LHCN-M2 (cell line): ENCODE results near the gene ASCC1. TPM values are rescaled to one million over a fixed set of nuclear protein-coding genes. Genes with fewer than 3 reads are reported as not detected.
"Not testable (repeated sequence)": the region's sequence is repeated elsewhere in the genome, so short reads cannot be mapped to it uniquely, and the experiment has no call there.

Source experiments
- DNase-seq: peaks from one replicate; pipeline ENCODE4 v3.0.0-alpha.2; 2012; ENCODE audit warnings: low read depth
- polyA plus RNA-seq: library from polyadenylated mRNA; unstranded; fragments of >200 nt; gene quantifications from one replicate; pipeline ENCODE4 v1.2.1, GENCODE V29; 2012; ENCODE audit warnings: missing spikeins
- total RNA-seq: library from RNA; depleted of rRNA; stranded (reverse); fragments of >200 nt; gene quantifications from 2 replicates; pipeline ENCODE4 v1.2.3, GENCODE V29; 2014; rRNA removed

The ASCC1 gene
- 30.3 and 37.3 TPM in 2 replicates for total RNA-seq
- 27.0 TPM for polyA plus RNA-seq

- DNase-seq = peak; percentile 88
These were observed at the start of gene ASCC1, which contains the start of gene ANAPC16 for GRCh38 chr10:72215611-72216549. Gene ASCC1 (minus strand): TSS chr10:72216276. CDS start chr10:72213298, 2,978 bp downstream. Gene ANAPC16 (plus strand): TSS chr10:72216012. CDS start chr10:72223915, 7,903 bp downstream.

DNA sequence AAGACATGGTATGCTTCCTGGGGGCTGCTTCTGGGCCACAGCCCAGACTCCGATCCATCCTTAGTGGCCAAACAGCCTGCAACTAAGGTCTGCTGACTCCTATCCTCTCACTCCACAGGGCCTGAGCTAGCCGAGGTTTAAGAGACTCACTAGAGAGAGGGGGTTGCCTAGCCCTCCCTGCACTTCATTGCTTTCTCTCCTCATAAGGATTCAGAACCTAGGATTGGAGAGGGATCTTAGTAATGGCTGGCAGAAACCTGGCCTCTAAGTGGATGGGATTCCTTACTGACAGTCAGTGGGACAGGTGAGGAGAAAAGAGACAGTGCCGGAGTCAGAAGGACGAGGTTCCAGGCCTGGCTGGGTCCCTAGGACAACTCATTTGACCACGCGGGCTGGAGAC lies 49.4 kb upstream of the ASCC1 start:
- DNase-seq = no peak

DNA sequence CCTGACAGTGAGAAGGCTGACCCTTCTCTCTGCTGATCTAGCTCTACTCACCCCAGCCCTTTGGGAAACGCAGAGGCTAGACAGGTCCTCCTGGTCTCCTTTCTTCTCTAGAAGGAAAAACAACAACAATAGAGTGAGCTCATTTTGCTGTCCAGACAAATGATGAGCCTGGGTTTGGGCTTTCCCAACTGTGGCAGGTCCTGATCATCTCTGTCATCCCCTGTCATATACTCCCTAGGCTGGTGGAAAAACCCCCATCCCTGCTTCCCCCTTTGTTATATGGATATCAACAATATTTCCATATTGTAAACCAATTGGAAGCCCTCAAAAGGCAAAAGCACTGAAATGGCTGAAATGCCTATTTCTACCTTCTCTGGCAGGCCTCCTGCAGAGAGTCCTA lies 48.5 kb upstream of the ASCC1 start:
- no peak for DNase-seq

DNA sequence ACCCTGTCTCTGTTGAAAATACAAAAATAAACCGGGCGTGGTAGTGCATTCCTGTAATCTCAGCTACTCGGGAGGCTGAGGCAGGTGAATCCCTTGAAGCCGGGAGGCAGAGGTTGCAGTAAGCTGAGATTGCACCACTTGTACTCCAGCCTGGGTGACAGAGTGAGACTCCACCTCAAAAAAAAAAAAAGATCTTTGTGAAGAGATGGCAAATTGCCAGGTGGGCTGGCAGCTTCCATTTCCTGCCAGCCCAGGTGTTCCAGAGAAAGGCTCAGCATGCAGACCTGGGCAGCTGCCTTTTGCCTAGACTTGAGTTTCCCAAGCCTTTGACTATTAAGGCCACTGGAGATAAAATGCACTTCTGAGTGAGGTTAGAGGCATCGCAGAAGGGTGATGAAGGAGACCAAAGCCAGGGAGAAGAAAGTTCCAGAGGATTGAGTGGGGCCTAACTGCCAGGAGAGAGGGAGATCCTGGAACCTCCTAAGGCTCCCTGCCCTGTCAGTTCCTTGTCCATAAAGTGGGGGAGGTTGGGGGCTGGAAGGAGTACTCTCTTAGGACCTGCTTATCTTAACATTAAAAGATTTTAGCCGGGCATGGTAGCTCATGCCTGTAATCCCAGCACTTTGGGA lies 47.7 kb upstream of the ASCC1 start:
- DNase-seq = no peak

DNA sequence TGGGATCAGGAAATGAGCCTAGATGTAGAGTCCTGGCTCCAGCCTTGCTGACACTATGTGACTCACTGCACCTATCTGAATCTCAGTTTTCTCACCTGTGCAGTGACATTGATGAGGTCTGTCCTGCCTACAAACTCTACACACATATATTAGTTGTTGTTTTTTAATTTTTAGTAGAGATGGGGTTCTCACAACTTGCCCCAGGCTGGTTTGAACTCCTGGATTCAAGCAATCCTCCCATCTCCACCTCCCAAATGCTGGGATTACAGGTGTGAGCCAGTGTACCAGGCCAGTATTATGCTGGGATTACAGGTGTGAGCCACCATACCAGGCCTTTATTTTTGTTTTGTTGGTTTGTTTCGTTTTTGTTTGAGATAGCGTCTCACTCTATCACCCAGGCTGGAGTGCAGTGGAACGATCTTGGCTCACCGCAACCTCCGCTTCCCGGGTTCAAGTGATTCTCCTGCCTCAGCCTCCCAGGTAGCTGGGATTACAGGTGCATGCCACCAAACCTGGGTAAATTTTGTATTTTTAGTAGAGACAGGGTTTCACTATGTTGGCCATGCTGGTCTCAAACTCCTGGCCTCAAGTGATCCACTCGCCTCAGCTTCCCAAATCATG lies 45.8 kb upstream of the ASCC1 start:
- peak; percentile 16 for DNase-seq

- peak; percentile 31 for DNase-seq
These were observed 45.1 kb upstream of the ASCC1 start for GRCh38 chr10:72260976-72261783.

- DNase-seq = peak; percentile 88
These were observed 44.3 kb upstream of the ASCC1 start for GRCh38 chr10:72260239-72260975.

DNA sequence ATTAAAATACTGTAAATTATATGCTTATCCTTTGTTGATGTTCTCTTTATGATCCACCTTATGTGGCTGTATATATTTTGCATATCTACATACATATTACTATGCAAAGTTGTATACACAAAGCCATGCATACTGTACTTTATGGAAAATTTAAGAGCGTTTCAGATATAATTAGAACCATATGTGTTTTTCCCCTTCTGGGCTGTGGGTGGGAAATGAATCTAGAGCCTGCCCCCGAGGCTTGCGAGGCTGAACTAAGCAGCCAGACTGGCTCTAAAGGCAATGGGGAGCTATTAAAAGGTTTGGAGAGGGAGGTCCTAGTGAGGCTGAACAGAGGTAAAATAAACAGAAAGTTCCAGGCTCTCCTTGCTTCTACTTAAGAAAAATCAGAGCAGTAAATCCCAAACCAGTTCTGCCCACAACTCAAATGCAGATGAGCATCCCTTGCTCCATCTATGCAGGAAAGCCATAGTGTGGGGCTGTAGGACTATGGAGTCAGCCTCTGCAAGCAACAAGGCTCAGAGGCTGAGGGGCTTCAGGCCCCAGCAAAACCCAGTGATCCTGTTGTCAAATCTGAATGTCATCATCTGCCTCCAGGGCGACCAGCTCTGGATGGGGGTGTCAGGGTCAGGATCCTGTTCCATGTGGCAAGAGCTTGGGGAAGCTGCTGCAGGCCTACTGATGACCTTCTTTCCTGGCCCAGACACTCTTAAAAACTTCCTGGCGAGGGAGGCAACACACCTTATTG lies 43.6 kb upstream of the ASCC1 start:
- peak; percentile 17 for DNase-seq

DNA sequence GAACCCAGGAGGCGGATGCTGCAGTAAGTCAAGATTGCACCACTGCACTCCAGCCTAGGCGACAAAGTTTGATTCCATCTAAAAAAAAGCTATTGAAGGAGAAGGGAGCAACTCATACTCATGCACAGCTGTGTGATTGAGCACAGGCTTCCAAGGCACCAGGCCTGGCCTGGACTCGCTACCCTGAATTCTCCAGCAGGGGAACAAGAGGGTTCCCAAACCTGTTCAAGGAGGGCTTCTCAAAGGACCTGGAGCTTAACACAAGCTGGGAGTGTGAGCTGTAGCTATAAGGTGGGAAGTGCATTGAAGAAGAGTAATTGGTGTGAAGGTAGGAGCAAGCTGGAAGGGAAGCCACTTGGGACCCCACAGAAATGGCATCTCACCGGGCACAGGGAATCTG lies 42.5 kb upstream of the ASCC1 start:
- no peak for DNase-seq

- DNase-seq = peak; percentile 29
These were observed 41.2 kb upstream of the ASCC1 start for GRCh38 chr10:72257051-72257892.

GRCh38 chr10:72255977-72256729 lies 40.1 kb upstream of the ASCC1 start:
- DNase-seq = no peak

DNA sequence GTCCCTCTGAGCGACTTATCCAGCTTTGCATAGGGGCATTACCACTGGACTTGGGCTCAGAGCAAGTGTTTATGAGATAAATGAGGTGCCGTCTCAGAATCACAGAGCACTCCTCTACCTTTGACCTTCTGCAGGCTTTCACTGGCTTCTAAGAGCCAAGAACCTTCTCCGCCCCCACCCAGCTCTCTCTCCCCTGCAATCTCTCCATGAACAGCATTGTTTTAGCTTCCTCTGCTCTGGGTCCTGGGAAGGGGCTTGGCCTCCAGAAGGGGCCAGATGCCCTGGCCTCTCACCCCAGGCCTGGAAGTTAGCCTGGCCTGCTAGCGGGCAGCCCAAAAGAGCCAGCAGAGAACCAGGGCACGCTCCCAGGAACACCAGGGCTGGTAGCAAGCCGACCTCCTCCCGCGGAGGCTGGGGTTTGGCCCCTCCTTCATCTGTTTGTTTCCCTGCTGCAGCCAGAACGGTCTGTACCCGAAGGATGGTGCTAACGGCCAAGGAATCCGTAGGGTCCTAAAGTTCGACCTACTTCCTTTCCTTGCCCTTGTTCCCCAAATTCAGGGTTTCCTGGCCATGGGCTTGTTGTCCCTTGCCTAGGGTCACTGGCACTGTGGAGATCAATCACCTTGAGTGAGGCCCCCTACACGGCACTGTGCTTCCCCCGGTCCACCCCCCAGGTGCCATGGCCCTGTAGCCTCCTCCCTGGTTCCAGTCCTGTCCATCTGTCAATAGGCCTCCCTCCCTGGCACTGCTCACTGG lies 38.9 kb upstream of the ASCC1 start:
- peak; percentile 90 for DNase-seq

DNA sequence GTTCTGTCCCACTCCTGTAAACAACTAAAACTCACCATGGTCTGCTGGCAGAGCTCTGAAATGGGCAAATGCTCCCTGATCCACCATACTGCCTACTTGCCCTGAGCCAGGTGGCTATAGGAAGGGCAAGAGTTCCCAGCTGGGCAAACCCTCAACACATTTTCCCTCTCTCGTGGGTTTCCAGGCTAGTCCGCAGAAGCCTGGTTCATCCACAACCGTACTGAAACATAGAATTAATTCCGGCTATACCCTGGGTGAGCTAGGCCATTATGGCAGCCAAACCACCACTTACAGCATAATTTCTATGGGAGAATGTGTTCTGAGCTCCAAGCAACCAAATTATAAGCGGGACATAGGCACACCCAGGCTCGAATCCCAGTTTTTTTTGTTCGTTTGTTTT lies 37.5 kb upstream of the ASCC1 start:
- DNase-seq = no peak

DNA sequence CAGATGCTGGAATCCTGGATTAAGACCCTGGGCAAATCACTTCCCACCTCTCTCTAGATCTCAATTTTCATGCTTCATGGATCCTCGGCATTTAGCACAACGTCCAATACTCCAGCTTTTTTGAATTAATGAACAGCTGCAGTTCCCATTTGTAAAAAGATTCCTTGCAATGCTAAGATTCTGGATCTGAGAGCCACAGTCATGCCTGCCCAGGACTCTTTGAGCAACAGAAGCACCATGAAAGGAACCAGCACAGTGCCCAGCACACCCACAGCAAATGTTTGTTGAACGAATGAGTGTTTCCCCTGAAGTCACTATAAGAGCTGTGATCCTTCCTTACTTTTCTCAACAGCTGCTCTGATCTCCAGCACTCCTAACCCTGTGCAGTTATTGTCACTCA lies 36.9 kb upstream of the ASCC1 start:
- peak; percentile 34 for DNase-seq

DNA sequence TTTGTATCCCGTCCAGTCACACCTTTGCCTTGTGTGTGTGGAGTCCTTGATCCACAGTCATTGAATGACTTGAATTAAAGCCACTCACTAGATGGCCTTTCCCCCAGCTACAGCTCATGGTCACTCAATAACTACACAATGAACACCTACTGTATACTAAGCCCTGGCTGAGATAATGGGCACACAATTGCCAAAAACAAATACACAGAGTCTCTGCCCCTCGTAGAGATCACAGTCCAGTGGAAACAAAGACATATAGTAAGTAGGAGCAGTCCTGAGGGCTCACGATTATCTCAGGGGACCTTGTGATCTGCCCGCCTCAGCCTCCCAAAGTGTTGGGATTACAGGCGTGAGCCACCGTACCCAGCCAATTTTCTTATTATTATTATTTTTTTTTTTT lies 35.6 kb upstream of the ASCC1 start:
- DNase-seq = no peak

GRCh38 chr10:72250666-72251065 lies 34.6 kb upstream of the ASCC1 start:
- peak; percentile 48 for DNase-seq

GRCh38 chr10:72249176-72249862 lies 33.2 kb upstream of the ASCC1 start:
- DNase-seq = not testable (repeated sequence)
